H9 (cell line): ENCODE measurements around the gene STN1. TPM values are rescaled to one million over a fixed set of nuclear protein-coding genes. Genes with fewer than 3 reads are reported as not detected.

Experiments
- DNase-seq: peaks from one replicate; pipeline ENCODE4 v3.0.0-alpha.2; 2017
- H2AFZ ChIP-seq: one replicate; pipeline ENCODE4 v1.6.1; 2013; ENCODE audit warnings: mild to moderate bottlenecking, low read length, control low read depth, moderate library complexity
- H2AK5ac ChIP-seq: 2 replicates; pipeline ENCODE4 v1.6.1; 2013; ENCODE audit warnings: low read length, control low read depth, mixed read lengths; ENCODE audit not compliant: insufficient read length
- H2BK120ac ChIP-seq: one replicate; pipeline ENCODE4 v1.6.1; 2013; ENCODE audit warnings: low read depth, mild to moderate bottlenecking, low read length, control low read depth, inconsistent platforms; ENCODE audit not compliant: poor library complexity, severe bottlenecking
- H2BK12ac ChIP-seq: 2 replicates; pipeline ENCODE4 v1.6.1; 2013; ENCODE audit warnings: low read length, control low read depth, mixed read lengths, low read depth; ENCODE audit not compliant: insufficient read length
- H2BK15ac ChIP-seq: 2 replicates; pipeline ENCODE4 v1.6.1; 2013; ENCODE audit warnings: low read depth, low read length, control low read depth
- H2BK20ac ChIP-seq: one replicate; pipeline ENCODE4 v1.6.1; 2013; ENCODE audit warnings: low read depth, mild to moderate bottlenecking, low read length, control low read depth, inconsistent platforms; ENCODE audit not compliant: poor library complexity, severe bottlenecking
- H2BK5ac ChIP-seq: 2 replicates; pipeline ENCODE4 v1.6.1; 2013; ENCODE audit warnings: low read length, control low read depth, mixed read lengths; ENCODE audit not compliant: insufficient read length
- H3K14ac ChIP-seq: 2 replicates; pipeline ENCODE4 v1.6.1; 2013; ENCODE audit warnings: low read length, control low read depth; ENCODE audit not compliant: insufficient read depth
- H3K18ac ChIP-seq: 2 replicates; pipeline ENCODE4 v1.6.1; 2013; ENCODE audit warnings: low read depth, mild to moderate bottlenecking, mixed read lengths, low read length, control low read depth; ENCODE audit not compliant: insufficient read length
- H3K23ac ChIP-seq: 2 replicates; pipeline ENCODE4 v1.6.1; 2013; ENCODE audit warnings: low read length, control low read depth, mixed read lengths, low read depth; ENCODE audit not compliant: insufficient read length
- H3K23me2 ChIP-seq: 2 replicates; pipeline ENCODE4 v1.6.1; 2013; ENCODE audit warnings: low read depth, mild to moderate bottlenecking, mixed read lengths, low read length, control low read depth; ENCODE audit not compliant: insufficient read length, poor library complexity, severe bottlenecking
- H3K27ac ChIP-seq: 2 replicates; pipeline ENCODE4 v1.5.1; 2013; ENCODE audit warnings: low read length, control low read depth, mixed read lengths, low read depth; ENCODE audit not compliant: insufficient read length
- H3K27me3 ChIP-seq: 2 replicates; pipeline ENCODE4 v1.6.1; 2013; ENCODE audit warnings: low read length, control low read depth, inconsistent platforms; ENCODE audit not compliant: insufficient read depth
- H3K4ac ChIP-seq: 2 replicates; pipeline ENCODE4 v1.6.1; 2013; ENCODE audit warnings: low read depth, mild to moderate bottlenecking, control low read depth, inconsistent platforms, low read length, moderate library complexity
- H3K4me1 ChIP-seq: 2 replicates; pipeline ENCODE4 v1.6.1; 2013; ENCODE audit warnings: low read length, control low read depth, inconsistent platforms; ENCODE audit not compliant: insufficient read depth
- H3K4me2 ChIP-seq: 2 replicates; pipeline ENCODE4 v1.6.1; 2013; ENCODE audit warnings: low read length, control low read depth, mixed read lengths; ENCODE audit not compliant: insufficient read length, insufficient read depth
- H3K56ac ChIP-seq: 2 replicates; pipeline ENCODE4 v1.6.1; 2013; ENCODE audit warnings: low read depth, mild to moderate bottlenecking, mixed read lengths, low read length, control low read depth; ENCODE audit not compliant: insufficient read length
- H3K79me1 ChIP-seq: 2 replicates; pipeline ENCODE4 v1.6.1; 2013; ENCODE audit warnings: low read depth, mild to moderate bottlenecking, moderate library complexity, low read length, control low read depth, inconsistent platforms; ENCODE audit not compliant: insufficient read depth, poor library complexity, severe bottlenecking
- H3K79me2 ChIP-seq: 2 replicates; pipeline ENCODE4 v1.6.1; 2013; ENCODE audit warnings: low read length, control low read depth, inconsistent platforms; ENCODE audit not compliant: insufficient read depth
- H3K9ac ChIP-seq: 2 replicates; pipeline ENCODE4 v1.6.1; 2013; ENCODE audit warnings: low read length, control low read depth, mixed read lengths; ENCODE audit not compliant: insufficient read length; ENCODE audit errors: extremely low read depth
- H3K9me3 ChIP-seq: one replicate; pipeline ENCODE4 v1.6.1; 2013; ENCODE audit warnings: low read depth, low read length, inconsistent platforms; ENCODE audit not compliant: control insufficient read depth
- H3T11ph ChIP-seq: one replicate; pipeline ENCODE4 v1.6.1; 2013; ENCODE audit warnings: mild to moderate bottlenecking, low read length, control low read depth, inconsistent platforms
- H4K20me1 ChIP-seq: one replicate; pipeline ENCODE4 v1.6.1; 2013; ENCODE audit not compliant: control insufficient read depth, insufficient read length, insufficient read depth
- H4K5ac ChIP-seq: 2 replicates; pipeline ENCODE4 v1.6.1; 2013; ENCODE audit warnings: low read depth, mild to moderate bottlenecking, mixed read lengths, low read length, control low read depth; ENCODE audit not compliant: insufficient read length
- H4K8ac ChIP-seq: replicated peaks from 2 replicates; pipeline ENCODE4 v1.6.1; 2013; ENCODE audit warnings: low read length, control low read depth, mixed read lengths, low read depth; ENCODE audit not compliant: insufficient read length
- H4K91ac ChIP-seq: 2 replicates; pipeline ENCODE4 v1.6.1; 2013; ENCODE audit warnings: low read depth, mild to moderate bottlenecking, moderate library complexity, mixed read lengths, low read length, control low read depth; ENCODE audit not compliant: insufficient read length
- H3K27ac Mint-ChIP-seq, 3 experiments: 2 replicates in 2 of 3; 3 replicates in 1 of 3; pipeline ENCODE4 v1.8.0; 2020 to 2021; ENCODE audit warnings: mixed read lengths in 3 of 3, mild to moderate bottlenecking in 1 of 3, moderate library complexity in 1 of 3
- H3K27me3 Mint-ChIP-seq: 2 replicates; pipeline ENCODE4 v1.8.0; 2021; ENCODE audit warnings: low read depth, mild to moderate bottlenecking, moderate library complexity, mixed read lengths
- H3K36me3 Mint-ChIP-seq, 3 experiments: 2 replicates in 2 of 3; 3 replicates in 1 of 3; pipeline ENCODE4 v1.8.0; 2020 to 2021; ENCODE audit warnings: low read depth in 3 of 3, mixed read lengths in 3 of 3; ENCODE audit not compliant: insufficient read depth in 1 of 3
- H3K4me1 Mint-ChIP-seq, 2 experiments: 2 replicates each; pipeline ENCODE4 v1.8.0; 2020; ENCODE audit warnings: mixed read lengths in 2 of 2
- H3K4me3 Mint-ChIP-seq, 2 experiments: 2 replicates in 1 of 2; 3 replicates in 1 of 2; pipeline ENCODE4 v1.8.0; 2020 to 2021; ENCODE audit warnings: mild to moderate bottlenecking in 2 of 2, mixed read lengths in 2 of 2, moderate library complexity in 1 of 2
- H3K9me3 Mint-ChIP-seq, 2 experiments: 2 replicates in 1 of 2; 3 replicates in 1 of 2; pipeline ENCODE4 v1.8.0; 2020; ENCODE audit warnings: mild to moderate bottlenecking in 2 of 2, mixed read lengths in 2 of 2, moderate library complexity in 1 of 2
- CTCF ChIP-seq: fragments of 200-600 bp; sonication (generic); conservative IDR thresholded peaks from 3 replicates; pipeline ENCODE4 v1.8.0; 2021; ENCODE audit warnings: antibody characterized with exemption, mild to moderate bottlenecking
- WGBS: extraction: QIAGEN DNeasy Blood & Tissue Kit; methylation state at CpG from one replicate; pipeline ENCODE4 v1.1.7; 2013; ENCODE audit warnings: missing lambda C conversion rate, low lambda C conversion rate, mixed read lengths; ENCODE audit not compliant: insufficient read length; ENCODE audit errors: extremely low coverage; 5-methylcytosine and 5-hydroxymethylcytosine counted together
- total RNA-seq: library from RNA; stranded (reverse); gene quantifications from 2 replicates; pipeline ENCODE4 v1.2.1, GENCODE V29; 2021

The STN1 gene
- total RNA-seq, 1 experiment from 2014 or later, result 11.3 TPM

DNA sequence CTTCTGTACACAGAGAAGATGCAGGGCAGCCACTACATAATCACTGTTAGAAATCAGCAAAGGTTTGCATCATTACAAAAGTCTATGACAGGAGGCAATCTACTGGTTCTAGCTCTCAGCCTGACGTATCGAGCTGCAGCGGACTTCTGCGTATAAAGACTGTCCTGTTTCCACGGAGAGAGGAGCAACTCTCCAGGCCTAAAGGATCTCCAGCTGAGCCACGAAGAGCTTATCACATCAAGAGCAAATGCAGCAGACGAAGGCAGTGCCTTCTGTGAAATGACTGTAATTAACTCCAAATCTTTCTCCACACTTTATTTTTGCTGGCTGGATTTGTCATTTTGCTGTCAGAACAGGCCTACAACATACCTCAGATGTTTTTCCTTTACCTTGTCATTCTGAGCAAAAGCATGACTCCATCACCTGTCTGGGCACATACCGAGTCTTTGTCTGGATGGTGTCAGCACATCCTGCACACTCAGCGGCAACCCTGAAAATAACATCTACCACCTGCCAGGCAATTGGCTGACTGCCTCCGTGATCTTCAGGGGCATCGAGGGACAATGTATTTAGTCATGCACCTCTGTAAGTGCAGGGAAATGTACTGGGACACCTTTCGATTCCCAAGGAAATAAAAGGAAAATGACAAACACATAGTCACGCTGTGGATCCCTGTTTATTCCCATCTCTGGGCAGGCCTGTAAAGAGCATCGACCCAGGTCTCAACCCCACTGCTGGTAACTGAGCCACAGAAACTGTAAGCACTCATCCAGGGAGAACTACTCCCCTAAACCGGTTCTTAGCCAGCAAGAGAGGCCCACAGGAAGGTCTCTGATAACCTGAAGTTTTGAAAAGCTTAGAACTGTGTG is 36.3 kb downstream of the STN1 start:
- WGBS, result no CpG with 5 or more reads among the region's 15 CpGs

More for the DNA sequence above, 36.3 kb downstream of the STN1 start:
- H4K91ac ChIP-seq, result no peak overlapping the region
- no peaks in the 10 kb centered on the region for H3K79me1 ChIP-seq
- no peaks in the 10 kb centered on the region for H3K27me3 Mint-ChIP-seq
- H3K79me2 ChIP-seq, result no peaks in the 10 kb centered on the region
- no peak overlapping the region for H2BK12ac ChIP-seq
- peaks cover 0 to 7% of the 10 kb centered on the region in 2 experiments; a peak in 2 of 4 replicates for H3K4me1 Mint-ChIP-seq
- no peak overlapping the region for H4K8ac ChIP-seq
- no peak overlapping the region for H2AFZ ChIP-seq
- no peaks in the 10 kb centered on the region for H4K20me1 ChIP-seq
- H3K4ac ChIP-seq, result no peak overlapping the region
- no peaks in the 10 kb centered on the region for H3K4me1 ChIP-seq
- DNase-seq, result no peak
- no peak overlapping the region for H2BK15ac ChIP-seq
- no peak for TF ChIP-seq CTCF
- no peak overlapping the region for H3K27ac Mint-ChIP-seq
- H3K27ac ChIP-seq, result no peak overlapping the region
- H2AK5ac ChIP-seq, result no peak overlapping the region
- no peaks in the 10 kb centered on the region for H3K9me3 Mint-ChIP-seq
- H3K9ac ChIP-seq, result no peak overlapping the region
- H3K9me3 ChIP-seq, result no peaks in the 10 kb centered on the region
- H2BK20ac ChIP-seq, result no peak overlapping the region
- no peaks in the 10 kb centered on the region for H3K23me2 ChIP-seq
- H2BK120ac ChIP-seq, result no peak overlapping the region
- no peak overlapping the region for H3K14ac ChIP-seq
- no peak overlapping the region for H3K23ac ChIP-seq
- H3K18ac ChIP-seq, result no peak overlapping the region
- H2BK5ac ChIP-seq, result no peak overlapping the region
- no peak overlapping the region for H3K4me3 Mint-ChIP-seq
- H3K56ac ChIP-seq, result no peak overlapping the region
- H3K4me2 ChIP-seq, result no peak overlapping the region
- H3K36me3 Mint-ChIP-seq, result peaks cover 0 to 9% (median 8%) of the 10 kb centered on the region in 3 experiments; a peak in 4 of 7 replicates
- H4K5ac ChIP-seq, result no peak overlapping the region
- no peaks in the 10 kb centered on the region for H3K27me3 ChIP-seq
- no peak overlapping the region for H3T11ph ChIP-seq
